ENCODE measurements around the gene MYO1H. TPM values are rescaled to one million over a fixed set of nuclear protein-coding genes. Genes with fewer than 3 reads are reported as not detected.
"Not testable (repeated sequence)": the region's sequence is repeated elsewhere in the genome, so short reads cannot be mapped to it uniquely, and the experiment has no call there.

MYO1H gene
- total RNA-seq, 1 donor from 2014 or later = not detected

GRCh38 chr12:109435428-109436187, 87.9 kb downstream of the MYO1H start:
- H3K27me3 Mint-ChIP-seq (ENCODE audit: low read depth) = no peaks in the 10 kb centered on the region
- TF ChIP-seq CTCF (IDR thresholded peaks at IDR 0.05) = no peak
- H3K36me3 Mint-ChIP-seq (ENCODE audit: low read depth) = peaks cover 5% of the 10 kb centered on the region
- H3K27ac Mint-ChIP-seq (ENCODE audit: unreplicated experiment) = no peak overlapping the region
- no peaks in the 10 kb centered on the region for H3K4me1 Mint-ChIP-seq (ENCODE audit: low read depth)
- no peak overlapping the region for H3K4me3 Mint-ChIP-seq (ENCODE audit: unreplicated experiment)
- DNase-seq (ENCODE audit: low spot score) = no peak
- H3K9me3 Mint-ChIP-seq (ENCODE audit: low read depth) = no peaks in the 10 kb centered on the region

- Mint-ChIP-seq H3K36me3 (ENCODE audit: low read depth) (peaks cover 5% of the 10 kb centered on the region), H3K9me3 (ENCODE audit: low read depth) (no peaks in the 10 kb centered on the region), H3K4me3 (ENCODE audit: unreplicated experiment) (no peak overlapping the region), H3K4me1 (ENCODE audit: low read depth) (no peaks in the 10 kb centered on the region), H3K27me3 (ENCODE audit: low read depth) (no peaks in the 10 kb centered on the region), H3K27ac (ENCODE audit: unreplicated experiment) (no peak overlapping the region)
- no peak for DNase-seq (ENCODE audit: low spot score)
- no peak for TF ChIP-seq CTCF (IDR thresholded peaks at IDR 0.05)
Measured at GRCh38 chr12:109436188-109436560, 88.5 kb downstream of the MYO1H start.

GRCh38 chr12:109439181-109439580, 91.5 kb downstream of the MYO1H start:
- Mint-ChIP-seq H3K27me3 (ENCODE audit: low read depth) (no peaks in the 10 kb centered on the region), H3K4me1 (ENCODE audit: low read depth) (no peaks in the 10 kb centered on the region), H3K4me3 (ENCODE audit: unreplicated experiment) (no peak overlapping the region), H3K36me3 (ENCODE audit: low read depth) (peaks cover 7% of the 10 kb centered on the region), H3K9me3 (ENCODE audit: low read depth) (no peaks in the 10 kb centered on the region), H3K27ac (ENCODE audit: unreplicated experiment) (no peak overlapping the region)
- TF ChIP-seq CTCF (IDR thresholded peaks at IDR 0.05) = no peak
- DNase-seq (ENCODE audit: low spot score) = no peak

GRCh38 chr12:109439951-109440350, 92.3 kb downstream of the MYO1H start:
- not testable (repeated sequence) for H3K27ac Mint-ChIP-seq (ENCODE audit: unreplicated experiment); H3K4me1 Mint-ChIP-seq (ENCODE audit: low read depth); H3K4me3 Mint-ChIP-seq (ENCODE audit: unreplicated experiment); H3K27me3 Mint-ChIP-seq (ENCODE audit: low read depth); DNase-seq (ENCODE audit: low spot score); H3K9me3 Mint-ChIP-seq (ENCODE audit: low read depth)
- H3K36me3 Mint-ChIP-seq (ENCODE audit: low read depth) = peaks cover 11% of the 10 kb centered on the region

- H3K36me3 Mint-ChIP-seq (ENCODE audit: low read depth) = peaks cover 17% of the 10 kb centered on the region
- H3K4me1 Mint-ChIP-seq (ENCODE audit: low read depth) = peaks cover 5% of the 10 kb centered on the region
- no peak for DNase-seq (ENCODE audit: low spot score)
- TF ChIP-seq CTCF (IDR thresholded peaks at IDR 0.05) = no peak
- no peak overlapping the region for H3K4me3 Mint-ChIP-seq (ENCODE audit: unreplicated experiment)
- H3K9me3 Mint-ChIP-seq (ENCODE audit: low read depth) = no peaks in the 10 kb centered on the region
- no peak overlapping the region for H3K27ac Mint-ChIP-seq (ENCODE audit: unreplicated experiment)
- no peaks in the 10 kb centered on the region for H3K27me3 Mint-ChIP-seq (ENCODE audit: low read depth)
Measured at GRCh38 chr12:109440851-109441490, 93.3 kb downstream of the MYO1H start.
